HUES64 (cell line): ENCODE measurements around the gene TBKBP1.
A peak's percentile ranks its signal among the peaks of the same experiment; 100 is the strongest.

Source experiments
- H3K27ac ChIP-seq: 2 replicates; pipeline ENCODE4 v1.7.0; 2013; ENCODE audit warnings: low read depth, low read length, inconsistent platforms
- H3K27me3 ChIP-seq: 2 replicates; pipeline ENCODE4 v1.6.1; 2013; ENCODE audit warnings: mild to moderate bottlenecking, low read length; ENCODE audit not compliant: insufficient read depth
- H3K36me3 ChIP-seq: 2 replicates; pipeline ENCODE4 v1.6.1; 2013; ENCODE audit warnings: mild to moderate bottlenecking, low read length; ENCODE audit not compliant: insufficient read depth
- H3K4me1 ChIP-seq: 2 replicates; pipeline ENCODE4 v1.6.1; 2013; ENCODE audit warnings: mild to moderate bottlenecking, low read length, moderate library complexity; ENCODE audit not compliant: insufficient read depth
- H3K4me3 ChIP-seq: 2 replicates; pipeline ENCODE4 v1.5.1; 2013; ENCODE audit warnings: mild to moderate bottlenecking, low read length, moderate library complexity
- H3K9ac ChIP-seq: 2 replicates; pipeline ENCODE4 v1.6.1; 2013; ENCODE audit warnings: mild to moderate bottlenecking, low read depth, low read length
- H3K9me3 ChIP-seq: 2 replicates; pipeline ENCODE4 v1.6.1; 2013; ENCODE audit warnings: low read depth, low read length; ENCODE audit not compliant: insufficient read depth
- WGBS: fragments of 150-250, 120-280 bp; methylation state at CpG from one replicate; pipeline ENCODE4 v1.1.7; 2013; ENCODE audit warnings: missing lambda C conversion rate; 5-methylcytosine and 5-hydroxymethylcytosine counted together

Gene TBKBP1

DNA sequence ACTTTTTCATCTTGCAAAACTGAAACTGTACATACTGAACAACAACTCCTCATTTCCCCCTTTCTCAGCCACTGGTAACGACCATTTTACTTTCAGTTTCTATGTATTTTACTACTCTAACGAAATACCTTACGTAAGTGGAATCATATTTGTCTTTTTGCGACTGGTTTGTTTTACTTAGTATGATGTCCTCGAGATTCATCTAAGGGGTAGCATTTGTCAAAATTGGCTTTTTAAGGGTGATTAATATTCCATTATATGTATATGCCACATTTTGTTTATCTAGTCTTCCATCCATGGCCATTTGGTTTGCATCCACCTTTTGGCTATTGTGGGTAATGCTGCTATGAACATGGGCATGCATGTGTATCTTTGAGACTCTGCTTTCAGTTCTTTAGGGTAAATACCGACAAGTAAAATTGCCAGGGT is 33.9 kb upstream of the TBKBP1 start:
- peaks cover 8% of the 10 kb centered on the region; the same call in 1 of the 2 replicates for H3K4me1 ChIP-seq
- WGBS = 98% methylated on average over 6 of the region's 6 CpGs

DNA sequence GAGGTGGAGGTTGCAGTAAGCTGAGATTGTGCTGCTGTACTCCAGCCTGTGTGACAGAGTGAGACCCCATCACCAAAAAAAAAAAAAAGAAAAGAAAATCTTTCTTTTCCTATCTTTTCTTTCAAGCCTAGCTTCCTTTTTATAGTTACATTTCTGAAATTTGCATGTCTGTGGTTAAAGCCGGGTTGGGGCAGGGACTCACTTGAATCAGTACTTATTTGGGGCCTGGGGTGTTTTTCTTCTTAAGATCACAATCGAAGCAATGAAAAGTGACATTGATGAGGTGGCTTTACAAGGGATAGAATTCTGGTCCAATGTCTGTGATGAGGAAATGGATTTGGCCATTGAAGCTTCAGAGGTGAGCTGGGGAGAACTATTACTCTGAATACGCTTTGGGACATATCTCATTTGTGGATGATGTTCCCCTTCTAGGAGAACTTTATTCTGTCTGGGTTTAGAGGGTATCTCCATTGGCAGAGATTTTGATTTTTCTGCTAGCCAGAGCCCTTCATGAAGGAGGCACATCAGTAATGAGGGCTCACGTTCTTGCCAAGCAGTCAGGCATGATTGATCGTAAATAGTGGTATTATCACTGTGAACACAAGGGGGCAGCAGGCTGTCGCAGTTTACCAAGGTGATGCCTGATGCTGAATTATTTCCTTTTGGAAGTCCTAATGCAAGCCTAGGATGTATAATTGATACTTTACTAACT is 29.9 kb upstream of the TBKBP1 start:
- Histone ChIP-seq H3K27ac (no peak overlapping the region), H3K9me3 (no peaks in the 10 kb centered on the region), H3K4me1 (peaks cover 11% of the 10 kb centered on the region; the same call in 1 of the 2 replicates), H3K36me3 (peaks cover 97% of the 10 kb centered on the region), H3K9ac (no peak overlapping the region), H3K27me3 (no peaks in the 10 kb centered on the region), H3K4me3 (no peak overlapping the region)
- WGBS = 60% methylated on average over 6 of the region's 6 CpGs

More for the DNA sequence above, 33.9 kb upstream of the TBKBP1 start:
- H3K9ac ChIP-seq = no peak overlapping the region
- H3K27me3 ChIP-seq = no peaks in the 10 kb centered on the region
- no peak overlapping the region for H3K27ac ChIP-seq
- H3K36me3 ChIP-seq = peaks cover 100% of the 10 kb centered on the region
- H3K4me3 ChIP-seq = no peak overlapping the region
- no peaks in the 10 kb centered on the region for H3K9me3 ChIP-seq

- Histone ChIP-seq H3K4me1 (peaks cover 11% of the 10 kb centered on the region; the same call in 1 of the 2 replicates), H3K9me3 (no peaks in the 10 kb centered on the region), H3K9ac (no peak overlapping the region), H3K27me3 (no peaks in the 10 kb centered on the region), H3K27ac (peak overlapping the region; percentile 67; the same call in 1 of the 2 replicates), H3K36me3 (peaks cover 97% of the 10 kb centered on the region), H3K4me3 (no peak overlapping the region)
Measured at GRCh38 chr17:47664624-47664941, 29.4 kb upstream of the TBKBP1 start.

DNA sequence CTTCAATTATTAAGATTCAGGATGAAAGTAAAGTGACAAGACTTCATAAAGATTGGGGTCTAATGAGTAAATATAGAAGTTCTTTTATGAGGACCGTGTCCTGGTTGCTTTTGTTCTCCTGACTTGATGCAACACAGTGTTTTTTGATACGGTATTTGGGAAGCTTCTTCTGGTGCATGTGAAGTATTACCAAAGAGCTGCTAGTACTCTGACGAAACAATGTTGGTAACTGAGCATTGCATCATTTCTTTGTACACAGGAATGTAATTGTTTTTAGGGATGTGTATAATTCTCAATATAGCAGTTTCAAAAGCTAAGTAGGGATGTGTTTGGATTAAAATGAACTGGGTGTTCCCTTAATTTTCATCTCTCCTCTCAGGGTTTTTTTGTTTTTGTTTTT is 28.3 kb upstream of the TBKBP1 start:
- H3K4me3 ChIP-seq = no peak overlapping the region
- 94% methylated on average over 3 of the region's 3 CpGs for WGBS
- H3K27me3 ChIP-seq = no peaks in the 10 kb centered on the region
- H3K27ac ChIP-seq = peak overlapping the region; percentile 67; the same call in 1 of the 2 replicates
- no peaks in the 10 kb centered on the region for H3K9me3 ChIP-seq
- H3K36me3 ChIP-seq = peaks cover 97% of the 10 kb centered on the region
- H3K4me1 ChIP-seq = peaks cover 11% of the 10 kb centered on the region; the same call in 1 of the 2 replicates
- H3K9ac ChIP-seq = 0 out of 2 replicates have a peak overlapping the region, but pooled peaks have one; percentile 0

DNA sequence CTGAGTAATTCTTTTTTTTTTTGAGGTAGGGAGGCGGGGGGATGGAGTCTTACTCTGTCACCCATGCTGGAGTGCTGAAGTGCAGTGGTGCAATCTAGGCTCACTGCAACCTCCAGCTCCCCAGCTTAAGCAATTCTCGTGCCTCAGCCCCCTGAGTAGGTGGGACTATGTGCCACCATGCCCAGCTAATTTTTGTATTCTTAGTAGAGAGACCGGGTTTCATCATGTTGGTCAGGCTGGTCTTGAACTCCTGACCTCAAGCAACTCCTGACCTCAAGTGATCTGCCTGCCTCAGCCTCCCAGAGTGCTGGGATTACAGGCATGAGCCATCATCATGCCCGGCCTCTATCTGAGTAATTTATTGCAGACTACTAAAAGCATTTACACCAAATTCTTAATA is 24.9 kb upstream of the TBKBP1 start:
- H3K4me3 ChIP-seq = no peak overlapping the region
- H3K36me3 ChIP-seq = peaks cover 97% of the 10 kb centered on the region
- H3K4me1 ChIP-seq = peaks cover 11% of the 10 kb centered on the region; the same call in 1 of the 2 replicates
- H3K27ac ChIP-seq = no peak overlapping the region
- 98% methylated on average over 4 of the region's 4 CpGs for WGBS
- H3K9ac ChIP-seq = no peak overlapping the region
- no peaks in the 10 kb centered on the region for H3K27me3 ChIP-seq
- no peaks in the 10 kb centered on the region for H3K9me3 ChIP-seq

- Histone ChIP-seq H3K4me3 (no peak overlapping the region), H3K9me3 (no peaks in the 10 kb centered on the region), H3K9ac (no peak overlapping the region), H3K27me3 (no peaks in the 10 kb centered on the region), H3K4me1 (peaks cover 4% of the 10 kb centered on the region; the same call in 1 of the 2 replicates), H3K36me3 (peaks cover 97% of the 10 kb centered on the region), H3K27ac (no peak overlapping the region)
- 80% methylated on average over 1 of the region's 1 CpG for WGBS
Measured at GRCh38 chr17:47670064-47670463, 23.9 kb upstream of the TBKBP1 start.

DNA sequence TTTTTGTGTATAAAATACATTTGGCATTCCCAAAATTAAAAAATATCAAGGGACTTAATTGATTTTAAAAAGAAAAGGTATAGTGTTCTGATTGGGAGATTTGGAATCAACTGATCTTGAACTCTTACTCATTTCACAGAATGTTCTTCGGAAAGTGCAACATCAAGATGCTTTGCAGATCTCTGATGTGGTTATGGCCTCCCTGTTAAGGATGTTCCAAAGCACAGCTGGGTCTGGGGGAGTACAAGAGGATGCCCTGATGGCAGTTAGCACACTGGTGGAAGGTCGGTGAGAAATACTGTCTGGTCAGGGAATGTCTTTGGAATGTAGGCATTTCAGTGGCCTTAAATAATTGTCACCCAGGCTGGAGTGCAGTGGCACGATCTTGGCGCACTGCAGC is 19.5 kb upstream of the TBKBP1 start:
- Histone ChIP-seq H3K36me3 (peaks cover 100% of the 10 kb centered on the region), H3K4me3 (no peak overlapping the region)
- WGBS = 94% methylated on average over 4 of the region's 4 CpGs

DNA sequence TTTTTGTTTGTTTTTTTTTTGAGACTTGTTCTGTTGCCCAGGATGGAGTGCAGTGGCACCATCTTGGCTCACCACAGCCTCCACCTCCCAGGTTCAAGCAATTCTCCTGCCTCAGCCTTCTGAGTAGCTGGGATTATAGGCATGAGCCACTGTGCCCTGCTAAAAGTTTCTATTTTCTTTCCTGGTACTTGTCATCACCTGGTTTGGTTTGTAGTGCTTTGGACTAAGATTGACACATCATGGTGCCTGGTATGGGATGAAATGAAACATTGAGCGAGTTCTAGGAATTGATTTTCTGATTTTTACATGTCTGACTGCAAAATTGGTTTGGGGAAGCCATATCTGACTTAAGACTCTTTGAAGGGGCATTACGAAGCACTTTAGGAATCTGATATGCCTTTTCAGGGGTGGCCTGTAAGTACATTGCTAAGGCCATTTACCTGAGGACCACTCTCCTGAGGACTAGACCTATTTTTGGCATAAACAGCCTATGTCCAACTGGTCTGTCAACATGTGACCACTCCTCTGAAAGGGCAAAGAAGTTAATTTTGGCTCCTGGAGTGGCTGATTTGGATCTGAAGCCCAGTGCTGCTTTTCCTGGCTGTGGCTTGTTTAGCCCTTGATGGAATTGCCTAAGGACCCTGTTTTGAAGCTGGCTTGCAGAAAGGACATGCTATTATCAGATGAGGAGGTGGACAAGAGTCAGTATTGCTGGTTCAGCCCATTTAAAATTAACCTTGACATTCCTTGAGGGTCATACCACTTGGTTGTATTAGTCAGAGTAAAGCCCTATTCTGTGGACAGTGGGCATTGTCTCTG is 18.4 kb upstream of the TBKBP1 start:
- no peak overlapping the region for H3K27ac ChIP-seq
- peaks cover 100% of the 10 kb centered on the region for H3K36me3 ChIP-seq
- no peaks in the 10 kb centered on the region for H3K4me1 ChIP-seq
- H3K27me3 ChIP-seq = no peaks in the 10 kb centered on the region
- H3K4me3 ChIP-seq = no peak overlapping the region
- no peak overlapping the region for H3K9ac ChIP-seq
- H3K9me3 ChIP-seq = no peaks in the 10 kb centered on the region
- 94% methylated on average over 2 of the region's 2 CpGs for WGBS

More for the DNA sequence above, 19.5 kb upstream of the TBKBP1 start:
- H3K27ac ChIP-seq = no peak overlapping the region
- no peaks in the 10 kb centered on the region for H3K27me3 ChIP-seq
- H3K9ac ChIP-seq = no peak overlapping the region
- H3K9me3 ChIP-seq = no peaks in the 10 kb centered on the region
- H3K4me1 ChIP-seq = no peaks in the 10 kb centered on the region

GRCh38 chr17:47676199-47676472 is 17.8 kb upstream of the TBKBP1 start:
- no peak overlapping the region for H3K9ac ChIP-seq
- no peak overlapping the region for H3K4me3 ChIP-seq
- H3K36me3 ChIP-seq = peaks cover 100% of the 10 kb centered on the region
- H3K27me3 ChIP-seq = no peaks in the 10 kb centered on the region
- no peaks in the 10 kb centered on the region for H3K9me3 ChIP-seq
- WGBS = 97% methylated on average over 4 of the region's 4 CpGs
- no peaks in the 10 kb centered on the region for H3K4me1 ChIP-seq
- no peak overlapping the region for H3K27ac ChIP-seq

- Histone ChIP-seq H3K27ac (no peak overlapping the region), H3K9ac (no peak overlapping the region), H3K27me3 (no peaks in the 10 kb centered on the region), H3K4me1 (no peaks in the 10 kb centered on the region), H3K36me3 (peaks cover 100% of the 10 kb centered on the region), H3K9me3 (no peaks in the 10 kb centered on the region), H3K4me3 (no peak overlapping the region)
- WGBS = 94% methylated on average over 6 of the region's 7 CpGs
Measured at GRCh38 chr17:47676510-47677165, 17.3 kb upstream of the TBKBP1 start.

- 86% methylated on average over 7 of the region's 7 CpGs for WGBS
- H3K4me1 ChIP-seq = no peaks in the 10 kb centered on the region
- no peak overlapping the region for H3K27ac ChIP-seq
Measured at GRCh38 chr17:47678196-47678595, 15.8 kb upstream of the TBKBP1 start.

More at GRCh38 chr17:47678196-47678595, 15.8 kb upstream of the TBKBP1 start:
- H3K4me3 ChIP-seq = no peak overlapping the region
- no peaks in the 10 kb centered on the region for H3K9me3 ChIP-seq
- no peak overlapping the region for H3K9ac ChIP-seq
- H3K27me3 ChIP-seq = no peaks in the 10 kb centered on the region
- H3K36me3 ChIP-seq = peaks cover 100% of the 10 kb centered on the region
